Endothelial cell of umbilical vein (primary cell): Measurements from ENCODE around the gene ASIC1. TPM values are rescaled to one million over a fixed set of nuclear protein-coding genes. Genes with fewer than 3 reads are reported as not detected.

Source experiments
- BruUV-seq: library from RNA; stranded (reverse); fragments of 400-500 nt; replicated peaks from 2 replicates; lab custom pipeline; 2021; lab: Mats Ljungman, UMichigan
- CTCF ChIA-PET: fragments of 300-600, 350-600 bp; sonication (Branson Sonifier 250); formaldehyde crosslinking; loops from one replicate; lab custom pipeline; 2021; ENCODE audit warnings: antibody characterized with exemption, inconsistent platforms; lab: Charles Lee
- POLR2A ChIA-PET: fragments of 300-600, 350-600 bp; sonication (Branson Sonifier 250); formaldehyde crosslinking; loops from one replicate; lab custom pipeline; 2021; ENCODE audit warnings: antibody characterized with exemption, inconsistent platforms; lab: Charles Lee
- DNase-seq: peaks from one replicate; pipeline ENCODE4 v3.0.0-alpha.2; 2011; ENCODE audit warnings: low read depth, low spot score
- FAIRE-seq: peaks from 2 replicates; lab custom pipeline; 2011; peaks lifted over from hg19 to GRCh38; lab: Jason Lieb, UNC
- H2AFZ ChIP-seq: 2 replicates; pipeline ENCODE4 v1.6.0; 2012; ENCODE audit warnings: low read depth, low read length, control low read depth, inconsistent platforms
- H3K27ac ChIP-seq: 2 replicates; pipeline ENCODE4 v1.5.1; 2011; ENCODE audit warnings: low read depth, mild to moderate bottlenecking, control low read depth, low read length, moderate library complexity; ENCODE audit not compliant: insufficient read depth
- H3K27me3 ChIP-seq, 2 experiments: 2 replicates each; pipeline versions ENCODE4 v1.6.0 to v1.6.1; 2011; ENCODE audit warnings: low read length in 2 of 2, mixed read lengths in 1 of 2; ENCODE audit not compliant: control insufficient read depth in 2 of 2, insufficient read depth in 2 of 2
- H3K36me3 ChIP-seq, 2 experiments: 2 replicates in 1 of 2; 3 replicates in 1 of 2; pipeline ENCODE4 v1.5.1; 2011; ENCODE audit warnings: low read length in 2 of 2, mild to moderate bottlenecking in 1 of 2, moderate library complexity in 1 of 2; ENCODE audit not compliant: control insufficient read depth in 2 of 2, insufficient read depth in 2 of 2; ENCODE audit errors: extremely low read depth in 1 of 2
- H3K4me1 ChIP-seq: 3 replicates; pipeline ENCODE4 v1.5.1; 2011; ENCODE audit warnings: mild to moderate bottlenecking, low read length; ENCODE audit not compliant: control insufficient read depth, insufficient read depth; ENCODE audit errors: extremely low read depth
- H3K4me2 ChIP-seq: 2 replicates; pipeline ENCODE4 v1.6.1; 2011; ENCODE audit warnings: low read length, control low read depth, mixed read lengths; ENCODE audit not compliant: insufficient read depth
- H3K4me3 ChIP-seq, 3 experiments: fragments of 200-600 bp in 1 of 3; sonication (generic), shearing (Covaris generic) in 1 of 3; replicated peaks in 1 of 3; 2 replicates each; pipeline ENCODE4 v1.5.1; 2011 to 2016; ENCODE audit warnings: control low read depth in 3 of 3, low read length in 3 of 3, mild to moderate bottlenecking in 2 of 3, inconsistent platforms in 1 of 3, low read depth in 1 of 3, moderate library complexity in 1 of 3; ENCODE audit not compliant: insufficient read depth in 1 of 3
- H3K79me2 ChIP-seq: 2 replicates; pipeline ENCODE4 v1.6.0; 2012; ENCODE audit warnings: low read length, inconsistent platforms; ENCODE audit not compliant: control insufficient read depth, insufficient read depth
- H3K9ac ChIP-seq: replicated peaks from 2 replicates; pipeline ENCODE3; 2011; ENCODE audit warnings: low read length, control low read depth; ENCODE audit not compliant: insufficient read depth; ENCODE audit errors: extremely low read depth
- H3K9me1 ChIP-seq: replicated peaks from 3 replicates; pipeline ENCODE4 v1.6.0; 2011; ENCODE audit warnings: mild to moderate bottlenecking, low read length; ENCODE audit not compliant: control insufficient read depth, insufficient read depth; ENCODE audit errors: extremely low read depth
- H3K9me3 ChIP-seq: replicated peaks from 2 replicates; pipeline ENCODE4 v1.5.1; 2012; ENCODE audit warnings: low read length, inconsistent platforms; ENCODE audit not compliant: control insufficient read depth, insufficient read depth
- H4K20me1 ChIP-seq: replicated peaks from 2 replicates; pipeline ENCODE3; 2011; ENCODE audit warnings: mild to moderate bottlenecking, low read length; ENCODE audit not compliant: control insufficient read depth, insufficient read depth; ENCODE audit errors: extremely low read depth
- CTCF ChIP-seq, 2 donors: IDR thresholded peaks; 1 replicate in 1 of 2; 2 replicates in 1 of 2; pipeline ENCODE4 v1.5.1; 2011; ENCODE audit warnings: low read length in 2 of 2, mild to moderate bottlenecking in 2 of 2, moderate library complexity in 2 of 2, control low read depth in 1 of 2, inconsistent platforms in 1 of 2, low read depth in 1 of 2; ENCODE audit not compliant: insufficient read depth in 1 of 2; ENCODE audit errors: extremely low read depth in 1 of 2
- EZH2 ChIP-seq: IDR thresholded peaks from 2 replicates; pipeline ENCODE4 v1.6.1; 2012; ENCODE audit warnings: borderline replicate concordance, low read depth, mild to moderate bottlenecking, moderate library complexity, low read length, inconsistent platforms; ENCODE audit not compliant: severe bottlenecking
- FOS ChIP-seq: IDR thresholded peaks from 2 replicates; pipeline ENCODE4 v1.6.1; 2011; ENCODE audit warnings: mild to moderate bottlenecking, low read length, moderate library complexity, borderline replicate concordance; ENCODE audit not compliant: insufficient read depth
- GATA2 ChIP-seq: IDR thresholded peaks from 2 replicates; pipeline ENCODE4 v1.7.0; 2011; ENCODE audit warnings: low read depth, mild to moderate bottlenecking, moderate library complexity, mixed read lengths, low read length; ENCODE audit not compliant: insufficient read length, insufficient read depth
- JUN ChIP-seq: IDR thresholded peaks from 2 replicates; pipeline ENCODE4 v1.6.1; 2011; ENCODE audit warnings: borderline replicate concordance, low read depth; ENCODE audit not compliant: insufficient read length, insufficient read depth
- MYC ChIP-seq: IDR thresholded peaks from one replicate; pipeline ENCODE4 v1.6.1; 2011; ENCODE audit warnings: mild to moderate bottlenecking, low read depth, low read length
- POLR2A ChIP-seq: IDR thresholded peaks from 2 replicates; pipeline ENCODE4 v1.6.1; 2012; ENCODE audit warnings: low read depth, mild to moderate bottlenecking, control low read depth, low read length
- POLR2AphosphoS5 ChIP-seq: IDR thresholded peaks from 2 replicates; pipeline ENCODE4 v1.6.1; 2012; ENCODE audit warnings: low read depth, mild to moderate bottlenecking, control low read depth, low read length, moderate library complexity; ENCODE audit not compliant: insufficient read depth
- dilution Hi-C: fragments of 300-500 bp; cut with MboI; formaldehyde crosslinking; loops from one replicate; pipeline ENCODE4 v1.15.0; 2019; ENCODE audit warnings: low sequenced_read_pairs; ENCODE audit not compliant: extremely low pct_ligation_motif_present
- intact Hi-C: fragments of 100-400 bp; cut with micrococcal nuclease; formaldehyde crosslinking; loops from one replicate; pipeline ENCODE4 v1.10.0; 2022
- polyA plus RNA-seq, 4 experiments: library from polyadenylated mRNA; depleted of rRNA in 3 of 4; stranded (reverse) in 3 of 4; unstranded in 1 of 4; fragments of >200 nt; gene quantifications; 2 replicates each; pipeline versions ENCODE4 v1.2.1 to v1.2.3, GENCODE V29; 2011 to 2012; ENCODE audit warnings: missing spikeins in 1 of 4
- total RNA-seq: library from RNA; stranded (reverse); gene quantifications from 2 replicates; pipeline ENCODE4 v1.2.3, GENCODE V29; 2021
- TF ChIP-seq, protein P1 (sequence below): IDR thresholded peaks from 2 replicates; pipeline ENCODE4 v1.6.1; 2011; ENCODE audit not compliant: insufficient read depth, insufficient read length

The ASIC1 gene
- total and polyA plus RNA-seq, 2 donors (not counting 3 experiments of a cell fraction or from before 2014, with no cell fraction given): 0.53 to 0.66 TPM

DNA sequence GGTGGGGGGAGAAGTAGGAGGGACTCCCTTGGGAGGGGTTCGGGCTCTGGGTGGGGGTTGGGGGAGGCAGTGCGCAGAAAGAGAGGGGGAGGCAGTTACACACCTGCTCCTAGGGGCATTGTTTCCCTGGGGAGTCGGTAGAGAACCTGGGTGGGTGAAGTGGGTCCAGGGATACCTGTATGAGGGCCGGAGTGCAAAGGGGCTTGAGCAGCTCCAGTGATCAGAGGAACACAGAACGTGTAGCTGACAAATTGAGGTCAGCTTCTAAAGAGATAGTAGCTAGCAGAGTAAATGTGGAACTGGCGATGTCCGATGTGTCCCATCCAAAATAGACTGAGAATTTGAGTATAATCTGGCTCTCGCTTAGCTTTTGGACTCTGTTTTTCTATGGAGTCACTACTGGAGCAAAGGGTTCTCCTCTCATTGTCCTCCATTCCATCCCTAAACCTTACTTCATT is 28.2 kb downstream of the ASIC1 start:
- Histone ChIP-seq H3K27ac (no peak overlapping the region), H4K20me1 (no peaks in the 10 kb centered on the region), H2AFZ (no peak overlapping the region), H3K4me2 (peak overlapping the region; percentile 32), H3K4me3 (peak overlapping the region; percentile 51 to 80 (median 52)), H3K79me2 (peaks cover 16% of the 10 kb centered on the region), H3K9me1 (no peaks in the 10 kb centered on the region), H3K4me1 (peaks cover 35% of the 10 kb centered on the region), H3K9ac (peak overlapping the region; percentile 6), H3K36me3 (peaks cover 22 to 25% of the 10 kb centered on the region in 2 experiments), H3K9me3 (no peaks in the 10 kb centered on the region), H3K27me3 (no peaks in the 10 kb centered on the region)
- DNase-seq: no peak
- TF ChIP-seq MYC: no peak
- TF ChIP-seq, protein P1, sequence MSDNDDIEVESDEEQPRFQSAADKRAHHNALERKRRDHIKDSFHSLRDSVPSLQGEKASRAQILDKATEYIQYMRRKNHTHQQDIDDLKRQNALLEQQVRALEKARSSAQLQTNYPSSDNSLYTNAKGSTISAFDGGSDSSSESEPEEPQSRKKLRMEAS: no peak
- dilution Hi-C loops (no loop called here), intact Hi-C loops (loop anchor here (1.0 kb wide), 2 partner anchors 10 to 27 kb away; partner anchors contain the start of gene COX14)
- FAIRE-seq: peak; percentile 58
- no TSS peak for BruUV-seq
- ChIA-PET POLR2A (interaction anchor here (1.0 to 1.9 kb wide), 4 partner anchors 26 to 229 kb away, joined by 3 to 17 read pairs (median 6); partner anchors contain the start of genes CERS5 and COX14), CTCF (interaction anchor here (1.0 to 5.6 kb wide), 24 partner anchors 9 to 229 kb away, joined by 3 to 89 read pairs (median 4); partner anchors contain the start of genes CERS5, COX14, LIMA1 and RACGAP1)

- ChIA-PET POLR2A (interaction anchor here (1.9 kb wide), 1 partner anchor 25 kb away, joined by 17 read pairs; the partner anchor contains the start of gene COX14), CTCF (interaction anchor here (2.7 to 5.6 kb wide), 2 partner anchors 25 to 89 kb away, joined by 17 to 89 read pairs; partner anchors contain the start of gene COX14)
- Histone ChIP-seq H3K27me3 (no peaks in the 10 kb centered on the region), H4K20me1 (no peaks in the 10 kb centered on the region), H3K9me3 (no peaks in the 10 kb centered on the region), H3K27ac (no peak overlapping the region), H3K36me3 (peaks cover 22 to 25% of the 10 kb centered on the region in 2 experiments), H3K9me1 (no peaks in the 10 kb centered on the region), H2AFZ (no peak overlapping the region), H3K4me3 (peak overlapping the region in 1 of 3 experiments; percentile 52), H3K9ac (peak overlapping the region; percentile 6), H3K4me2 (peak overlapping the region; percentile 32), H3K4me1 (peaks cover 35% of the 10 kb centered on the region), H3K79me2 (peaks cover 16% of the 10 kb centered on the region)
- FAIRE-seq (no peak), DNase-seq (no peak)
- TF ChIP-seq EZH2: no peak
- TF ChIP-seq GATA2: no peak
- TF ChIP-seq FOS: no peak
- no peak for TF ChIP-seq POLR2A
- TF ChIP-seq, protein P1: no peak
- TF ChIP-seq JUN: no peak
- TF ChIP-seq CTCF (IDR thresholded peaks at IDR 0.05; ENCODE audit: extremely low read depth in 1 of 2, insufficient read depth in 1 of 2, low read depth in 1 of 2, low read length in 2 of 2): no peak
- TF ChIP-seq POLR2AphosphoS5: no peak
- TF ChIP-seq MYC: no peak
- intact Hi-C loops: no loop called here
- no TSS peak for BruUV-seq
- dilution Hi-C loops: no loop called here
These were observed 28.8 kb downstream of the ASIC1 start for GRCh38 chr12:50086148-50086547.
